ENCODE results near the gene EXD3.
"Not testable (repeated sequence)": the region's sequence is repeated elsewhere in the genome, so short reads cannot be mapped to it uniquely, and the experiment has no call there.

The EXD3 gene

GRCh38 chr9:137422604-137423513 is at the start of gene EXD3, which contains the start of gene NOXA1:
EXD3 (minus strand) TSS chr9:137423162; CDS start chr9:137395357, 27,805 bp downstream.
NOXA1 (plus strand) TSS chr9:137423393; CDS start chr9:137423530, 137 bp downstream.
- peak; percentile 91 for DNase-seq

GRCh38 chr9:137470785-137471184 is 47.8 kb upstream of the EXD3 start:
- no peak for DNase-seq

- no peak for DNase-seq
Observed at GRCh38 chr9:137467896-137468295, 44.9 kb upstream of the EXD3 start.

- no peak for DNase-seq
Observed at GRCh38 chr9:137467161-137467581, 44.2 kb upstream of the EXD3 start.

- not testable (repeated sequence) for DNase-seq
Observed at GRCh38 chr9:137466389-137467085, 43.6 kb upstream of the EXD3 start.

- no peak for DNase-seq
Observed at GRCh38 chr9:137465720-137466388, 42.9 kb upstream of the EXD3 start.

- no peak for DNase-seq
Observed at GRCh38 chr9:137465000-137465719, 42.2 kb upstream of the EXD3 start.

GRCh38 chr9:137464291-137464999 is 41.5 kb upstream of the EXD3 start:
- DNase-seq: no peak

- no peak for DNase-seq
Observed at GRCh38 chr9:137463931-137464290, 40.9 kb upstream of the EXD3 start.

GRCh38 chr9:137462986-137463930 is 40.3 kb upstream of the EXD3 start:
- DNase-seq: no peak

GRCh38 chr9:137462396-137462985 is 39.5 kb upstream of the EXD3 start:
- no peak for DNase-seq

GRCh38 chr9:137461663-137462395 is 38.9 kb upstream of the EXD3 start:
- no peak for DNase-seq

- no peak for DNase-seq
Observed at GRCh38 chr9:137461316-137461662, 38.3 kb upstream of the EXD3 start.

GRCh38 chr9:137460363-137461315 is 37.7 kb upstream of the EXD3 start:
- no peak for DNase-seq

- DNase-seq: no peak
Observed at GRCh38 chr9:137459601-137460362, 36.8 kb upstream of the EXD3 start.

GRCh38 chr9:137459152-137459600 is 36.2 kb upstream of the EXD3 start, which contains the start of gene NSMF:
NSMF (minus strand) TSS chr9:137459334; CDS start chr9:137459102, 232 bp downstream.
- peak; percentile 90 for DNase-seq

Measured in fibroblast of skin of right quadriceps (primary cell).